M059J (cell line): ENCODE results near the gene C1QTNF6. TPM values are rescaled to one million over a fixed set of nuclear protein-coding genes. Genes with fewer than 3 reads are reported as not detected.

Experiments used
- DNase-seq: peaks from one replicate; pipeline ENCODE4 v3.0.0-alpha.2; 2012; ENCODE audit warnings: low read depth
- total RNA-seq: library from RNA; depleted of rRNA; stranded (reverse); fragments of >200 nt; shearing (Covaris generic); gene quantifications from 2 replicates; pipeline ENCODE4 v1.2.3, GENCODE V29; 2014

Gene C1QTNF6
- total RNA-seq, 1 experiment from 2014 or later = 16.5 TPM

DNA sequence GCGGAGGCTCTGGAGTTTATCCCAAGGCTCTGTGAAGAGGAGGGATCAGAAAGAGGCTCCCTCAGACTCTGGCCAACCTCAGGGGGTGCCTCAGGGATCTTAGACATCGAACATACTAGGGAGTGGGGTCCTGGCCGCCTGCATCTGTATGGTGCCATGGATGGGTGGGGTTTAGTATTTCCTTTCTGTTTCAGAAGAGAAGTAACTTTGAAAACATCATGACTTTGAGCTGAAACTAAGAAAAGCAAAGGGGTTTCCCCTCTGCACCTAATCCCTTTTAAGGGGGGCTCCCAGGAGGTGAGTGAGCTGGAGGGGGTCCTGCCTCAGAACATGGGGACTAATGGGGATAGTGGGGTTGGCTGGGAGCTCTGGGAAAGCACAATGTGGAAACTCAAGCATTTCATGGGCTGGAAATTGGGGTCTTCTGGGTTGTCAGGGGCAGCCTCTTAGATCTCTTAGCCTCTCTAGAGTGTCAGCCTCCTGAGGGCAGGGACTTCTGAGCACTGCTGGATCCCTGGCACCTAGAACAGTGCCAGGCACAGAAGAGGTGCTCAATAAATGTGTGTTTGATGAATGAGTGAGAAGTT lies 36.0 kb upstream of the C1QTNF6 start:
- DNase-seq = no peak

- DNase-seq = no peak
These were observed 34.5 kb upstream of the C1QTNF6 start for GRCh38 chr22:37222440-37222971.

DNA sequence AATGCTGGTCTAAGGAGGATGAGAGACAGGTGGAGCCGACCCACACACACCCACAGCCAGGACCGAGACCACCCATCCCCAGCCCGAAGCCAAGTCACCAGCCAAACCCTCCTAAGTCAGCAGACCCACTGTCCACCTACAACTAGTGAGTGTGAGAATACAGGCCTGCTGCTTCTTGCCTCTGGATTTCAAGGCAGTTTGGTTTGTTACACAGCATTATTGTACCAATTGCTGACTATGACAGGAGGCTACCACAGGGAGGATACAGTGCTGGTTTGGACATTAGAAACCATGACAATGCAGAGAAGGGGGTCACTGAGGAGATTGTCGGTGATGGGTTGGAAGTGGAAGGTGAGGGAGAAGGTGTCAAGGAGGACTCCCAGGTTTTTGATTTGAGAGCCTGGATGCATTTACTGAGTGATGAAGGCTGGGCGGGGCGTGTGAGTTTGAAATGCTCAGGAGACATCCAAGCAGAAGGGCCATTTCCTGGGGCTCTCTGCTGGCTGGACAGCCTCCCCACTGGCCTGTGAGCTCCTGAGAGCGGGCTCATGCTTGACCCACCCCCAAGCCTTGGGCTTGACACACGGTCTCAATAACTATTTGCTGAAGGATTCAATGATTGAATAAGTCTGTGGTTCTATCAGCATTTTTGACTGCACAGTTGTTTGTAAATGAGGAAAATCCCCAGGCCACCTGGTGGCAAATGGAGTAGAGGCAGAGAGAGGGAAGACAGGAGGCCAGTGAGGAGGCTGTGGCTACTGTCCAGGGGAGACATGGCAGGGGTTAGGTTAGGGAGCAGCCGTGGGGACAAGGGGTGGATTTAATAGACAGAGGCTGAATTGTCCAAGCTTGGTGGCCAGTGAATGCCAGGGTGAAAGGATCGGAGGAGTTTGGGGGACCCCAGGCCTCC lies 33.6 kb upstream of the C1QTNF6 start:
- no peak for DNase-seq

- DNase-seq = no peak
These were observed 32.5 kb upstream of the C1QTNF6 start for GRCh38 chr22:37220543-37220981.

GRCh38 chr22:37219533-37219932 lies 31.5 kb upstream of the C1QTNF6 start:
- DNase-seq = no peak

DNA sequence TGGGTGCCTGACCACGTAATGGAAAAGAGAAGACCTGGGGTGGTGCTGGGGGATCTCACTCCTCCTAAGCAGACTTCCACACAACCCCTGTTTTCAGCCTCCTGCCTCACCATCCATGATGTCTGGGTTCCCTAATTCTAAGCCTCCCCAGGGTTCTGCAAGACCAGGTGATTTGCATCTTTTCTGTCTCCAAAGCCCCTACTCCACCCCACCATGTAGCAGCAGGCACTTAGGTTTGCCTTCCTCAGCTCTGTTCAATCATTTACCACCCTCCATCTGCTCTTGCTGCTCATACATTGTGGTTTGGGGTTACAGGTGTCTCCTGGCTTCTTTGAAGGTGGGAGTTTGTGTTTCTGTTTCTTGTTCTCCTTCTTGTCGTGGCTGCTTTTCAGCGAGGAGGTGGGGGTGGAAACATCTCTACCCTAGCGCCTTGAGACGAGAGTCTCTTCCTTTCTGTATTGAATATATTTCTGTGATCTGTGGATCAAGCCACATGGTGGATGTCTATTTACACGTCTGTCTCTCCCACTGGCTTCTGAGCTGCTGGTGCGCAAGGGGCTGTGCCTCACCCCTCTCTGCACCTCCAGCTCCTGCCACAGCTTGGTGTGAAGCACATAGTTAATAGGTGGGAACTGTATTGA lies 30.8 kb upstream of the C1QTNF6 start:
- DNase-seq = no peak

- no peak for DNase-seq
These were observed 30.3 kb upstream of the C1QTNF6 start for GRCh38 chr22:37218399-37218770.

- no peak for DNase-seq
These were observed 27.8 kb upstream of the C1QTNF6 start for GRCh38 chr22:37215890-37216289.

- no peak for DNase-seq
These were observed 26.6 kb upstream of the C1QTNF6 start for GRCh38 chr22:37214731-37215030.

- no peak for DNase-seq
These were observed 26.1 kb upstream of the C1QTNF6 start for GRCh38 chr22:37213941-37214730.

GRCh38 chr22:37213218-37213855 lies 25.3 kb upstream of the C1QTNF6 start:
- no peak for DNase-seq

DNA sequence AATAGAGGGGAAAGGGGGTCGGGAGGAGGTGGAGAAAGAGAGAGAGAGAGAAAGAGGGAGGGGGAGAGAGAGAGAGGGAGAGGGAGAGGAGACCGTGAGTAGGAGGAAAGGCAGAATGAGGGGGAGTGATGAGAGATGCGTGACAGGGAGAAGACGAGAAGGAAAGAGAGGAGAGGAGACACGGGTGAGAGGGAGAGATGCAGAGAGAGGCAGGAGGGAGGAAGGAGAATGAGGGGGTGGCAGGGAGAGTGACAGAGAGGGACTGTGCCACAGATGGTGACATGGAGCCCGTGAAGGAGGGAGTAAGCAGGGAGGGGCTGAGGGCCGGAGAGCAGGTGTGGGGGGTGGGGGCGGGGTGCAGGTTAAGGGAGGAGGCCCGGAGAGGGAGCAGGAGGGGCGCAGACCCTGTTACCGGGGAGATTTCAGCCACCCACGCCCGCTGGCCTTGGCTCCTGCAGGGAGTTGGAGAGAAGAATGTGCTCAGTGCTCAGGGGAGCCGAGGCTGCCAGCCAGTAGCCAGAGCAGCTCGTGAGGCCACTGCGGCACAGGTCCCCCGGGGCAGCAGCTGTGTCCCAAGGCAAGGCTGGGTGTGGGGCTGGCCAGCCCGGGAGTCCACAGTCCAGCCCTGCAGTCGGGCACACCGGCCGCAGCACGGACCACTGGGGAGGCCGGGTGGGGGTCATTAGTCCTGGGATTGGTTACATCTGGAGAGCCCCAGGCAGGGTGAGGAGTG lies 24.3 kb upstream of the C1QTNF6 start, which contains the start of gene SSTR3:
Gene SSTR3 (minus strand): TSS at position 304 of the 733 bp plus-strand sequence. CDS start 4,674 bp downstream, outside the sequence.
- DNase-seq = no peak

GRCh38 chr22:37211866-37212173 lies 23.8 kb upstream of the C1QTNF6 start:
- DNase-seq = no peak

DNA sequence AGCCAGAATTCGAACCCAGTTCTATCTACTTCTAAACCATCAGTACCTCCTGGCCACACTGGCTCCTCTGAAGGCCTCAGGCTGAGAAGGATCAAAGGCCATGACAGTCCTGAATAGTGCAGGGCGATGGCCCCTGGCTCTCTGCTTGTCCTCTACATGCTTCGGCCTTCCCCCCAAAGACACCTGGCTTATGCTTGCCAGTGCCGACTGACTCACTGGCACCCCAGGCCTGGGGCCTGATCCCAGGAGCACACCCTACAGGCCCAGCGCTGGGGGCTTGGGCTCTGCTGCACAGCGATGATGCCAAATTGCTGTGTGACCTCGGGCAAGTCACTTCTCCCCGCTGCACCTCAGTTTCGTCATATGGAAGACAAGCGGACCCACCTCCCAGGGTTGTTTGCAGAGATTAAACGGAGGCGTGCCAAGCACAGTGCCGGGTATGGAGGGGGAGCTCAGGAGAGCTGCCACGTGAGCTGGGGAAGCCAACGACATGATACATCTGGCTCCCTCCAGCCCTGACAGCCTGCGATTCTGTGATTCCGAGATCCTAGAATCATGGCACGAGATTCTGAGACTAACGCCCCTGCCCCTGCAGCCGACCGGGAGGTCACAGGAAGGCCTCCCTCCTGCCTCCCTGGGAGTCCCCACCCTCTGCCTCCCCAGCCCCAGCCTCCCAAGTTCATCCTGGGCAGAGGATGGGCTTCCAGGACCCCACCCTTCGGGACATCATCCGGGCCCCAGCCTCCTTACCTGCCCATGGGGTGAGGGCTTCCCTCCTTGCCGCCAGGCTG lies 23.2 kb upstream of the C1QTNF6 start:
- no peak for DNase-seq

DNA sequence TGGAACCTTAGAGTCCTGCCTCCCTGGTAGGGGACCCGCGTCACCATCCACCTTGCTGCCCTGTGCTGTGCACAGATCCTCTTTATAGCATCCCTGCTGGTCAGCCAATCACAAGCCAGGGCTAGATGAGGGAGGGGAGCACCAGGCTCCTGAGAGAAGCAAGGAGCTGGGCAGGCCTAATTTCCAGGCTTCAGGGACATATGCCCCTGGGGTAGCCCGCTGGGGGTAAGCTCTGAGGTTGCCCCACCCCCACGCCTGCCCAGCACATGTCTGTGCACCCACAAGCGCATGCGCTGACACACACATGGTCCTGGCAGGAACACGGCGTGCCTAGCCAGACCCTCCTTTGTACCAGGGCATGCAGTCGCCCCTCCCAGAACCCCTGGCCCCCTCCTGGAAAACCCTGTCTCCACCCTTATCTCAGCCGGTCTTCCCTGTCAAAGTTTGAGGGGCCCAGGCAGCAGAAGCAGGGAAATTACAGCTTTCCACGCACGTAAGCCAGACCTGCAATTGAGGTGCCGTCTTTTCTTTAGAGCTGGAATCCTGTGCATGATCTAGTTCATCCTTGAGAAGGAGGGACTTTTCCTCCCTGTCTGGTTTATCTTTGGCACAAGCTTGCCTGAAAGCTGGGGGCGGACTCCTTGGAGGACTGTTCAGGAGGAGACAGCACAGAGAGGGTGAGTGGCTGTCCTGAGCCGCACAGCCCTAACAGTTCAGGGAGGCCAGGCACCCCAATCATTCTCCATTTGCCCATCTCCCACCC lies 22.2 kb upstream of the C1QTNF6 start:
- DNase-seq = no peak

- DNase-seq = no peak
These were observed 21.2 kb upstream of the C1QTNF6 start for GRCh38 chr22:37209140-37209845.

- no peak for DNase-seq
These were observed 20.5 kb upstream of the C1QTNF6 start for GRCh38 chr22:37208401-37209139.

GRCh38 chr22:37207981-37208380 lies 19.9 kb upstream of the C1QTNF6 start:
- DNase-seq = no peak
